ENCODE measurements around the gene CHKA.

CHKA gene

DNA sequence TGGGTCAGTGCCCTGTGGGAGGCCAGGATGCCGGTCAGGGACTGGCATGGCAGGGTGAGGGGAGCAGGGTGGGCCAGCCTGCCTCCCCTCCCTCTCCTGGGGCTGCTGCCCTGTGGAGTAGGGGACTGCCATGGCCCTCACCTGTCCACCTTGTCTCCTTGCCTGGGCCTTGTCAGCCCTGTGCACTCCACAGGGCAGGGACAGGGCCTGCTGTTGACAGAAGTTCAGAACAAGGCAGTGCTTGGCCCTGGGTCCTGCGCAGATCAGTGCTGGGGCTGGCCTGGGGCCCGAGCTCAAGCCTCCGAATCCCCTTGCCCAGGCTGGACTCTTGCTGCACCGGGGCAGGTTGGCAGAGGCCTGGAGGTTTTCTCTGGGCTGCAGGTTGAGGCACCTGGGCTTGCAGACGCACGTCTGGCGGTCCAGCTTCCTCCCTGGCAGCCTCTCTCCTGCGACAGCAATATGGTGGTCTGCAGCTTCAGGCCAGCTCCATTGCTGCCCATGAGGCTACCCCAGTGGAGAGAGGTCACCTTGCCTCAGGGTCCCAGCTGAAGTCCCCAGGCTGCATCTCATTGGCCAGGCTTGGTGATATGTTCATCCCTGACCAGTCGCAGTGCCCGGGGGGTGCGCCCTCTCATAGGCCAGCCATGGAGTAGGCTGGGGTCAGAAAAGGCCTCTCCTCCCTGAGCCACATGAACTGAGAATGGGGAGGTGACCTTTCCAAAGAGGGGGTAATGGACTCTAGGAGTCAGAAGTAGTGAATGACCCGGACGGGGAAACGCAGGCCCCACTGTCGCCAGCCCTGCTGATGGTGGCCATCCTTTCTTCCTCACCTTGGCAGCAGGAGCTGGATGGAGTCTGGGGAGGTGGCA, 21.5 kb upstream of the CHKA start:
- DNase-seq = no peak

DNA sequence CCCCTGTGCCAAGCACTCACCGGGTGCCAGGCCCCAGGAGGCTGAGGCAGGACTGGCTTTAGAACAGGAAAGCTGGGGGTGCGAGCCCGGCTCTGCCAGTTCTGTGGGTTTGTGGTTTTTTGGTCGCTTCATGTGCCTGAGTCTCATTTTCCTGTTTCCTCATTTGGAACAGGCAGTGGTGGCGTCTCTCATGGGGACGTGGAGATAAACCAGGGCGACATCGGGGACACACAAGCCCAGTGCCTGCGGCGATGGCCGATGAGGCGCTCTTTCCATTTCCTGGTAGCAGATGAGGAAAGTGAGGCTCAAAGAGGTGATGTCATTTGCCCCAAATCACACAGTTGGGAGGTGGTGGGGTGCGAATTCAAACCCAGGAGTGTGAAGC, 20.8 kb upstream of the CHKA start:
- no peak for DNase-seq

- DNase-seq = no peak
These were observed 20.2 kb upstream of the CHKA start for GRCh38 chr11:68141246-68142027.

GRCh38 chr11:68140496-68141245, 19.5 kb upstream of the CHKA start:
- peak in 1 of 2 donors; percentile 48 for DNase-seq

GRCh38 chr11:68138237-68138636, 17.0 kb upstream of the CHKA start:
- DNase-seq = no peak

- no peak for DNase-seq
These were observed 16.6 kb upstream of the CHKA start for GRCh38 chr11:68137833-68138232.

- DNase-seq = no peak
These were observed 15.7 kb upstream of the CHKA start for GRCh38 chr11:68136866-68137265.

GRCh38 chr11:68135161-68135560, 14.0 kb upstream of the CHKA start:
- DNase-seq = no peak

- no peak for DNase-seq
These were observed 12.6 kb upstream of the CHKA start for GRCh38 chr11:68133761-68134160.

- no peak for DNase-seq
These were observed 8.9 kb upstream of the CHKA start for GRCh38 chr11:68130121-68130520.

- no peak for DNase-seq
These were observed 7.6 kb upstream of the CHKA start for GRCh38 chr11:68128682-68129327.

DNA sequence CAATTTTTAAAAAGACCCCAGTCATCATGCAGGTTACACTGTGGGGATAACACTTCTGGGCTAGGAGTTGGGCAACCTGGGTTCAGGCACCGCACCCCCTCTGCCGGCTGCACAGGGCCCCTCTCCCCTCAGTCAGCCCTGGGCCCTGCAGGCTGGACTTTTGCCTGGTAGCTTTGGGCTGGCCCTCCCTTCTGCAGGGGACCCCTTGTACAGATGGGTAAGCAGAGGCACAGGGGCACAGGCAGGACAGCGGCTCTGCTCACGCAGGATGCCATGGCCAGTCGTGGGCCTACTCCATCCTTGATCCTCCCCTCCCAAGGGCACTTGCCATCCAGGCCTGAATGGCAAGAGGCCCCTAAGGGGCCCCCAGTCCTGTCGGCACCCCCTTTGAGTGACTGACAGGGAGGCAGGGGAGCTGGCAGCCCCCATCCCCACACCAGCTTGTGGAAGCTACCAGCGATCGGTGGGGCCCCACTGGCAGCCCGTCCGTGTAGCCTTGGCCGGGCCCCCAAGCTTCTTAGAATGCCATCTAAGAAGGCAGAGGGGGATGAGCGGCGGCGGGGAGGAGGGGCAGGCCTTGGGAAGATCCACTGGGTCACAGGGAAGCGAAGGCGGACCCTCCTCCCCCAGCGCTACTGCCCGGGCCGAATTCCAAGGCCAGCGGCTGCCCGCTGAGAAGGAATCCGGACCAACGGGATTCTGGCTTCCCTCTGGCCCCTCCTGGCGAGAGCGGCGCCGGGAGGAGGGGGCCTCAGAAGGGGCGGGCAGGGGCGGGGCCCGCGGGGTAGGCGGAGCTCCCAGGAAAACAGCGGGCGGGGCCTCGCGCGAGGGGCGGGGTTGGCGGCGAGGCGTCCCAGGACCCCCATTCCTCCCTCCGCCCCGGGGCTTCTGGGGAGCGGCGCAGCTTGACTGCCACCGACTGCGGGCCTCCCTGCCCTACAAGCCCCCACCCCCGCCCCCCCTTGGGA, 6.8 kb upstream of the CHKA start:
- DNase-seq = peak; percentile 28 to 56

DNA sequence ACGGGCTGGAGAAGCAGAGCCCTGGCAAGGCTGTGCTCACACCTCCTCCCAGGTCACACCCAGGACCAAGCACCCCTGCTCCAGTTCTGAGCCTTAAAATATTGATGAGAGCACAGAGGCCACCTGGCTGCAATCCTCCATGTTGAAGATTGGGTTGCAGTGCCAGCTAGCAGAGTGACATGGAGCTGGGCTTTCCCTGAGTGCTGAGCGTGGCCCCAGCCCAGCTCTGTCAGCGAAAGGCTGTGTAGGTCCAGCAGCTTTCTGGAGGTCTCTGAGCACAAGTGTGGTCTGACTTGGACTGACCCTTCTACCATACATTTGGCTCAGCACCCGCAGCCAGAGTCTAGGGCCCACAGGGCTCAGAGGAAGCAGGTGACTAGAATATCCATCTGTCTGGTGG, 4.0 kb upstream of the CHKA start:
- DNase-seq = no peak

DNA sequence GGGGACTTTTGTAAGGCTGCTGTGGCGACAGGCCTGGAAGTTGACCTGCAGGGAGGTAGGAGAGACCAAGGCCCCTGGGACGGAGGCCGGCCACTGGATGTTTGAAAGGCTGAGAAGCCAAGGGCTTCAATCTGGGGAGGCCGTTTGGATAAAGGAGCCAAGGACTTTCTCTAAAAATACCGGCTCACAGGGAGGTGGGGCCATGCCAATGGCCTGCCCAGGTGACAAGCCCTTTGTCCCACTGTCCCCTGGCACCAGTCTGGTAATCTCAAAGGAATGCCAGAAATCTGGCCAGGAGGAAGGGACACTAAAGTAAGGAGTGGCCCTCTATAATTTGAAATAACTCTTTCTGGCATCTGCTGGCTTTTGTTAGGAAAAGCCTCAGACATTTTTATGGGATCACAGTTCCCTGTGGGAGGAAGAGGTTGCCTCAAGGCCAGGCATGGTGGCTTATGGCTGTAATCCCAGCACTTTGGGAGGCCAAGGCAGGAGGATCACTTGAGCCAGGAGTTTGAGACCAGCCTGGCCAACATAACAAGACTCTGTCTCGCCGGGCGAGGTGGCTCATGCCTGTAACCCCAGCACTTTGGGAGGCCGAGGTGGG, 1.9 kb upstream of the CHKA start:
- DNase-seq = no peak

- DNase-seq = peak; percentile 23 to 68
These were observed 718 bp downstream of the CHKA start for GRCh38 chr11:68120273-68121066.

DNA sequence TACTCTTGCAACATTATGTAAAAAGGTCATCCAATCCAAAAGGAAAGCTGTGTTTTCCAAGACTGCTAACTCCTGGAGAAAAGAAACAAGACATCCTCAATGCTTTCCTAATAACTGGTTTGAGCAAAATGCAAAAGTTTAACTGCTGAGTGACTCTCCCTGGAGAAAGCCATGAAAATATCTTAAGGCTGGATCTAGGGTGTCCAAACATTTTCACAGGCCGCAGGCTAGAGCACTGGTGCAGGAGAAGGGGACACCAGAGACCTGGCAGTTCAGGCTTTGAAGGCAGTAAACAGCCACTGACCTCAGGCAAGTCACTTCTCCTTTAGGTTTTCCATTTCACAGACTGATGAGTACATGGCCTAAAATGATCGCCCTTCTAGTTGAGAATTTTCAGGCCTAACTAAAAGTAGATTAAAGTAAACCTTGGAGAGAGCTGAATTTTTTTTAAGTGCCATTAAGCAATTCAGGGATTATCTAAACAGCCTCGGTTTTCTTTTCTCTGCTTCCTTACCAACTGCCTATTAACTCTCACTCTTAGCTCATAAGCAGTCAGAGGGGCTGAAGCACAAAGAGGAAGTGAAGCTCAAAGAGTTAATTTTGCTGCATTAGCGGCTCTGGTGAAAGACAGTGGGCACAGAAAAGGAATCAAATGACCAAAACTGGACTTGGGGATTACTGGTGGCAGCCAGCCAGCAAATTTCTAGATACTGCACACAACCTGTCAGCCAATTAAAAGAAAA, 2.3 kb downstream of the CHKA start:
- peak in 1 of 2 donors; percentile 55 for DNase-seq

- DNase-seq = no peak
These were observed 3.2 kb downstream of the CHKA start for GRCh38 chr11:68117853-68118470.

DNA sequence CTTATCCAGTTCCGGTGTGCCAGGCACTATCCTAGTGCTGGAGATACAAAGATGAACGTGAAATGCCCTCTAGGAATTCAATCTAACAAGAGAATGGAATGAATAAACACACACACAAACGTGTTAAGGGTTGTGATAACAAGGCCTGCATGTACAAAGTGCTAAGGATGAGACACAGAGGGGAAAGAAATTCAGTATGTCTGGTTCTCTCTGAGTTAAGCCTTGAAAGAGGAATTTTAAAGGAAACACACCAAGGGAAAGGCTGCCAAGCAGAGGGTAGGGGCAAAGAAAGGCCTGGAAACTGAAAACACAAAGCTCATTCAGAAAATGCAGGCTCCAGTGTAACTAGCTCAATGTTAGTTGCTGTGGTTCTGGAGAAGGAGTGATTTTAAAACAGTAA, 4.2 kb downstream of the CHKA start:
- DNase-seq = peak in 1 of 2 donors; percentile 71

- DNase-seq = no peak
These were observed 5.1 kb downstream of the CHKA start for GRCh38 chr11:68116126-68116525.

Data from hippocampal formation (tissue), 2 donors.